ENCODE results near the gene EP400.

- TF ChIP-seq CTCF (tag by site-specific recombination; IDR thresholded peaks at IDR 0.05) (no peak), SCRT1 (tag by site-specific recombination; IDR thresholded peaks at IDR 0.05; ENCODE audit: borderline replicate concordance) (no peak), ZNF610 (tag by site-specific recombination; IDR thresholded peaks at IDR 0.05; ENCODE audit: borderline replicate concordance) (no peak), ZNF426 (tag by site-specific recombination; IDR thresholded peaks at IDR 0.05) (no peak), REST (tag by site-specific recombination; IDR thresholded peaks at IDR 0.05) (no peak), PRDM4 (tag by site-specific recombination; IDR thresholded peaks at IDR 0.05) (no peak), FEZF1 (tag by site-specific recombination; IDR thresholded peaks at IDR 0.05) (no peak), ZNF2 (tag by site-specific recombination; IDR thresholded peaks at IDR 0.05) (no peak), TCF7L2 (IDR thresholded peaks at IDR 0.05; ENCODE audit: borderline replicate concordance, low read depth, low read length) (no peak), ZNF175 (tag by site-specific recombination; IDR thresholded peaks at IDR 0.05) (no peak)
Measured at GRCh38 chr12:131907379-131908091, 42.2 kb upstream of the EP400 start.
